Pulmonary artery endothelial cell (primary cell): ENCODE data around the gene IQCH. TPM values are rescaled to one million over a fixed set of nuclear protein-coding genes. Genes with fewer than 3 reads are reported as not detected.

Source experiments
- DNase-seq: peaks from one replicate; pipeline ENCODE4 v3.0.0-alpha.2; 2011; ENCODE audit warnings: low read depth, low spot score
- total RNA-seq: library from RNA; depleted of rRNA; stranded (reverse); fragments of >200 nt; gene quantifications from 2 replicates; pipeline ENCODE4 v1.2.3, GENCODE V29; 2014

The IQCH gene
- total RNA-seq, 1 donor from 2014 or later = 2.2 TPM

DNA sequence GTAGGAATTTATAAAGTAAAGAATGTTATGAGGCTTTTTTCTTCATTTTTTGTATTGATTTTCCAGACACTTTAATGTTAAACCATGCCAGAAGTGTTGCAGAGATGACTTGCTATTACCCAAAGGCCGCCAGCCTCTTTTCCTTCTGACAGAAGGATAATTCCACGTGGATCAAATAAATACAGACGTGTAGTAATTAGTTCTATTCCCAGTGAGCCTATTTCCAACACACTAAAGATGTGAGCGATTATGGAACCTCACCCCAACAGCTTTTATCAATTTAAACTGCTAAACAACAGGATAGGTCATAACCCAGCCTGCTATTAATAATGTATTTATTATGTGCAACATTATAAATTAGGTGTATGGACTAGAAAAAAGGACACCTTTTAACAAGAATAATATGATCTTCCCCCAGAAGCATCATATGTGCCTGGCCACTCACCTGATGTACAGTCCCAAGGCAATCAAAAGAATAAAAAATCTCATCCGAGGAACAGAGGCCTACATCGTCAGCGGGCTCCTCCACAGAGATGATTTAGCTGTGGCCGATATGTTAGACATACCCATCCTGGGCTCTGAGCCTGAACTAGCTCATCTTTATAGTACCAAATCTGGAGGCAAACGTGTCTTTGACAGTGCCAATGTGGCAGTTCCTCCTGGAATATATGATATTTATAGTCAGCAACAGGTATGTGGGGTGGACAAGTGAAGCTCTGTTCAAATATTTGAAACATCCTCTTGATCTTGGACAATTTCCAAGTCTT lies 140.5 kb downstream of the IQCH start:
- no peak for DNase-seq

DNA sequence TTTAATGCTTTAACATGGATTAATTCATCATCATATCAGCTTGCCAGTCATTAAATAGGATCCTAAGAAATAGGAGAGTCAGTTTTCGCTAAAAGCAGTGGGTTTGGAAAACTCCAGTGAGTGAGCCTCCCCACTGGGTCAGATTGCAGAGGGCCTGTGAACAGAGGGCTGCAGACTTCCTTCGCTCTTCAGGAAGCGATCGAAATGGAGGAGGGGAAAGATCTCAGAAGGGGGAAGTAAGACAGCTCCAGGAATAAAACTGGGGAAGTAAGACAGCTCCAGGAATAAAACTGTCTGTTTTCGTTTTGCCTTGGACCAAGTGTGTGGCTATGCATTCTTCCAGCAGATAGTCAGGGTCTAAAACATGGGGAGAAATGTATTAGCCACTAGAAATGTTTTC lies 141.5 kb downstream of the IQCH start:
- DNase-seq = no peak

DNA sequence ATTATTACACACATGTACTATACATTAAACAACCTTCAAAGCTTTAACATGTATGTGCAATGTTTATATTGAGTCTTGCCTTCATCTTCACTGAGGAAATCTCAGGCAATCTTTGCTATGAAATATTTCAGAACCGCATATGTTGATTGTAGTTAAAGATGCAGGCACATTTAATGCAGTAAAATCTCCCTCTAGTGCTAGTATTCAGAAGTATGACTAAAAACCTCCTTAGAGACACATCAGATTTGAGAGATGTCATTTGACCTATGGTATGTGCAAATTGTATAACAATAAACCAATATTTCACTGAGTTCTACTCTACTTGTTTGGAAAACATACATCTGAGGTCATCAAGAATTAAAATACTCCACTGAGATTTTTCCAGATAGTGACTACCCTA lies 142.6 kb downstream of the IQCH start:
- no peak for DNase-seq

DNA sequence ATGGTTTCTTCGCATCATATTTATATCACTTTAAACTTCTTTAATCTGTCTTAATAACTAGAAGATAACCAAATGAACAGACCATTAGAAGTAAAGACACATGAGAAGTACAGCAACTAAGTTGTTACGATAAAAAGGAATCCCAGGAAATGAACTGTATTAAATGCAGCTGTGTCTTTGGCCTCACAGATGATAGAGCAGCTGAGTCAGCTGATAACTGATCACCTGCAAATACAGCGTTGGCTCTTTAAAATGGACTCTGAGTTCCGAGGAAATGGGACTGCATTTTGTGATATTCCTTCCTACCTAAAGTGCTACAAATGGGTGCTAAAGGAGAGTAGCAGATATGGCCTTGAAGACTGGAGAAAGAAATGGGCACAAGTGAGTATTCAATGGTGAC lies 145.3 kb downstream of the IQCH start:
- no peak for DNase-seq

DNA sequence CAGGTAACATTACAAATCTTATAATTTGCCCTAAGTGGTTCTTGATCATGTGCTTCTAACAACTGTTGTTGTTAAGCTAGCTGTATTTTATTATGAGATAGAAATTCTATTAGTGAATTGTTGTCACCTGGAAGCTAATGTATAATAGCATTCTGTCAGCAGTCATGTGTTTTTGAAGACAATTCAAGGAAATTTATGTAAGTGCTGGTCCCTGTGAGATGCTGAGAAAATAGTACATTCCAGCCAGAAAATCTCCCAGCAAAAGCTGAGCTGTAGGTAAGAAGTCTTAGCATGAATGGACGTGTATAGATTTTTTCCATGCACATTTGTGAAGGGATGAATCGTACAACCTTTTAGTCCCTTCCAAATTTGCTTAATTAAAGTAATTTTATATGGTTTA lies 146.3 kb downstream of the IQCH start:
- DNase-seq = no peak

DNA sequence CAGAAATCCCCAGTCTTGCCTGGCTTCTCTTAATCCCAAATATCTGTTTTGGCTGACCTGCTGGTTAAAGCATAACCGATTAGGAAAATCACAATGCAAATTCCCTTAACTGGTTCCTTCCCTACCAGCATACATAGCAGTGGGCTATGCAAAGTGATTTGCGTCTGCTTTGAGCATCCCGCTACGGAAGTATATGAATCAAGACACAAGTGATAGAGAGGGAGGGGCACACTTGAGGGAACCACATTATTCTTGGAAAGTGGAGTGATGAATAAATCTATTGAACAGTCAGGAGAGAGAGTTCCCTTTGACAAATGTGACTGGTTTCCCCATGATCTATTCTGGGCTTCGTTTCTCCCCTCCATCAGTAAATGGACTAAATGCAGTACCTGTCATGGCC lies 146.8 kb downstream of the IQCH start:
- no peak for DNase-seq

DNA sequence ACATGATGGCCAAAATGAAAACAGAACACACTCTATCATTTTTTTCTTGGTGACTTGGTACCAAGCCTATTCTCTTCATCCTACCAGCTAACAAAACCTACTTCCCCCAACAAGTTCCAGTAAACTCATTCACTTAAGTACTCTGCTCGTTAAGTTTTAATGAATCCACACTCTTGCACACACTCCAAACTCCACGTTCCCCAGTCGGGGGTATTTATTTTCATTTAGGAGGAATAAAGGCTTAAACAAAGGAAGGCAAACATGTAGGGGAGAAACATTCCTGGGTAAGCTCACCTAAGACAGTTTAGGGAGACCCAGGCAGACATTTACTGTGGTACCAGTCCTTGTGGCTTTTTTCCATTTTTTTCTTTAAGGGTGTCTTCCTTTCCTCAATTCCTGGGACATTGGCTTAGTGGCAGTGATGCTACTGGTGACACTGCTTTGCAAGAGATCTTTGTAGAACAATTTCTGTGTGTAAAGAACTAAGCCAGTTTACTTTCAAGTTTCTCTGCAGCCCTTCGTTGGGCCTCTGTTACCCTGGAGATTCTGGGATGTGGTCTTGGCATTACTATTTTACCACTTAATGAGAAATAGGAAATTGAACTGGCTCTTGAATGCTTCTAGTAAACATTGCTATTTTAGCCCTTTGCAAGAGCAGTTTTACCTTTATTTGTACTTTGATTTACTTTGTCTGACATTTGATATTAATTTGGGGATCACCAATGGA lies 149.0 kb downstream of the IQCH start:
- no peak for DNase-seq

DNA sequence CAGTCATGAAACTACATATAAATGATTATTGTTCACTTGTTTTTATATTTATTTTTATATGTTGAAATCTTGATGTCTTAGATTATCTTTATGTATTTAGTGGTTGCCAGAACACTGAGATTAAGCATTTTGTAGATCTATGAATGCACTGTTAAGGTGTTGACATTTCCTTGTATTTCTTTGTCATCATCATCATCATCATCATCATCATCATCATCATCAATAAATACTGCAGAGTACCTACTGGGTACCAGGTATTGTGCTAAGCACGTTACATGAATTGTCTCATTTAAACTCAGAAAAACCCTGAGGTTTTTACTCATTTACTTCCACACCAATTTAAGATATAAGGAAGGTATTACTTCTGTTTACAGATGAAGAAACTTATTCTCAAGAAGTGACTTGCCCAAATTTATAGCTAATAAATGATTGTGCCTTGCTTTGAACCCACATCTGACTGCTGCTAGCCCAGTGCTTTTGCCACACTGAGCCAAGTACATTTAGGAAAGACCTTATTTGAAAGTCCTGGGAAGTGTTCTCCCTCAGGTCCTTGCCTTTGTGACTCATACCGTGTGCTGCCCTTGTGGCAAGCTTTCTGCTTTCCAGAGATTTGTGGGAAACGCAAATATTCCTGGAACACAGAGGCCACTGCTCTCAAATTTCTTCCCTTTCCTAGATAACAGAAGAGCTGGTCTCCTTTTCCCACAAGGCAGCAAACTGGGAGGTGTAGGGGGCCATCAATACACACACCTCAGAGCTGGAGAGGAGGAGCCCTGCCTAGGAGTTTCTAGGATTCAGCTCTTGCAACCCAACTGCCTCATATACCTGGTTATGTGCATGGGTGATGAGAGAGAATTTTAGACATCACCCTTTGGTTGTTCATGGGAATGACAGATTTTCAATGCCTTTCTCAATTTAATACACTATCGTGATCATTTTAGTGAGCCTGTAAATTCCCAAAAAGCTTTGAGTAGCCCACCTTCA lies 150.9 kb downstream of the IQCH start:
- DNase-seq = no peak

DNA sequence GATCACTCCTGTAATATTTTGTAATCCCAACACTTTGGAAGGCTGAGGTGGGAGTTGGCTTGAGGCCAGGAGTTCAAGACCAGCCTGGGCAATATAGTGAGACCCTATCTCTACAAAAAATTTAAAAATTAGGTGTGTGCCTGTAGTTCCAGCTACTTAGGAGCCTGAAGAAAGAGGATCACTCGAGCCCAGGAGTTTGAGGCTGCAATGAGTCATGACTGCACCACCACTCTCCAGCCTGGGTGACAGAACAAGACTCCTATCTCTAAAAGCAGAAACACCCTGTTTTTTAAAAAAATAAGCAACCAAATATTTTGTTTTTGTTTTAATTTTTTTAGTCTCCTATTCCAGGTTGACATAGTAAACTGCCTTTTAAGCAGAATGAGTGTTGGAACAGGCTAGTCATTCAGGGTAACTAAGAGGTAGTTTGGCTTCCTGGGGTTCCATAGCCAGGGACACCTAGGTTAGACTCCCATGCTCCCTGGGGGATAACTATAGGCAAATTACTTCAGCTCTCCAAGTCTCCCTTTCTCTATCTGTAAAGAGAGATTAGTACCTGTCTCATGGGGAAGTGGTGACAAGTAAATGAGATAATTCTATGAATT lies 151.8 kb downstream of the IQCH start:
- DNase-seq = no peak

DNA sequence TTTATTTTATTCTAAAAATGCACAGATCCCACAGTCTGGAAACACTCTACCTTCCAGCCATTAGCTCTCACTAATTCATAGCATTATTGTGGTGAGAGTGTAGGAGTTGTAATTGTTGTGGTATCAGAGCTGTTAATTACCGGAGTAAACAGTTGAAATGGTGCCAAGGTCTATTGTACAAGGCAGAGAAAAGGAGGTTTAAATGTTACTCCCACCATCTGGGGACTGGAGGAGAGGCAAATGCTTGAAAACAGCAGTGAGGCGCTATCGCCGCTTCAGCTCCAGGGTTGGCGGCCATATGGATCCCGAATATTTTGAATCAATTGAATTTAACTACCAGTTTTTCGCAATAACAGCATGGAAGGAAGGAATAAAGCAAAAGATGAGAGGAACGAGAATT lies 153.2 kb downstream of the IQCH start:
- DNase-seq = no peak

DNA sequence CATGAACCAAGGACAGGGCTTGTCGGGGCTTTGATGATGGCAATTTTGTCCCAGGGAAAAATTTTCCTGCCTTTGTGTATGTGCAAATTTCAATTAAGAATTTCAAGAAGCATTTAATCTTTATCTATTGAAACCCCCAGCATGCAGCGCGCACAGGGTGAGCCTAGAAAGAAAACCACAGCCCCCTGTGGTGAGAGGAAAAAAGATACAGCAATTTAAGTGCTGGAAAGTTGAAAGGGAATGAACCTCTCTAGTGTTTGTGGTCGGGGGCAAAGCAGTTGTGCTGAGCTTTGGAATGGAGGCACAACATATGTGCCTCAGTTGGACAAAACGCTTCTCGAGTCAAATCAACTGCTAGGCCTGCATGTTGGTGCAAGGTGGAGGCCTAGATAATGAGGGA lies 154.6 kb downstream of the IQCH start:
- no peak for DNase-seq

DNA sequence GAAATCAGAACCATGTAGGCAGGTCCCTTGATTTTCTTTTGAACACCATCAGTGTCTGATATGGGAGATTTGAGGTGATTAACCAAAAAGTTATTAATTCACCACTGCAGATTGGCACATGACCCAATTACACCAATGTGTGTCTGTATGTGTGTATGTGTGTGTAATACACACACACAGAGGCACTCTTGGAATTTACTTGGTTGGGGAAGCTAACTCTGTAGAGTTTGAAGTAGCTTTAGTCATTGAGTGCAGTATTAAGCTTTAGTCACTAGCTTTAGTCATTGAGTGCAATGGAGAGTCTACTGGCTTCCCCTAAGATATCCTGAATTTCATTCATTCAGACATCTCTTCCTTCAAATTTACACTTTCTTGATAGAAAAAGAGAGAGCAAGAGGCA lies 156.9 kb downstream of the IQCH start:
- DNase-seq = no peak

DNA sequence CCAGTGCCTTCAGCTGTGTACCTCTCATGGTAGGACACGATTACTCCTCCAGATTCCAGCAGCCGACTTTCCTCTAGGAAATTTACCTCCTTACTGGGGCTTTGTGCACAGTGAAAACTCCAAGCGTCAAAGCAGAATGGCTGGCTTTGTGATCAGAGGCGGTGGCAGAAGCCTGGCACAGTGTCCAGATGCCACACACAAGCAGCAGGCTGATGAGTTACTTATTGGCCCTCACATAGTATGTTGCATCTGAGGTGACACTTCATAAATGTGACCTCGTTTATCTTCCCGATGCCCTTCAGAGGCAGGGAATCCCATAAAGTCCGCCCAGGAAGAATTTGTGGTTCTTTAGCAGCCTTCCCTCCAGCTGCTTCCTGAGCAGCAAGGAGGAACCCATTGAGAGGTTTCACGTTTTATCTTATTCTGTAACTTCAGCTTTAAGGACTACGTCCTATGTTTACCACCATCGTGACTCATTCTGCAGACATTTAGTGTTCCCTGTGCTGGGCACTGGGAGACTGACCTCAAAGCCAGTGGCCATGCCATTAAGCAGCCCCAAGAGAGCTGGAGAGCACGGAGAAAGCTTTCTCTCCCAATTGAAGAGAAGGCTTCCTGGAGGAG lies 159.3 kb downstream of the IQCH start:
- DNase-seq = peak; percentile 10

DNA sequence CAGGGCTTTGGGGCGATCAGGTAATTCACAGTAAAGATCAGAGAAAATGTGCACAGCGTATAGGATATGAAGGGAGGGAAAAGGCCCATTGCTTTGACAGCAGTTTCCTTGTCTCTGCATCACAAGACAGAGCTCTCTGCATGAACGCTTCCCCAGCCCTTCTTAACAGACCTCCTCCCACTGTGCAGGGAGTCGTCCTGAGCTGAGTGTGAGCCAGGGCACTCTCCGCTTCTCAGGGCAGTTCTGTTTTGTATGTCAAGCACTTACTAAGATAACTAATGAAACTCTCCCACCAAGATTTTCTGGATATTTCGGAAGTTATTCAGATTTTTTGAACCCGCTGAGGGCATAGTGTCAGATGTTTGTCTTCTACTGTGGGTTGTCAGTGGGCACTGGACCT lies 160.6 kb downstream of the IQCH start:
- no peak for DNase-seq

DNA sequence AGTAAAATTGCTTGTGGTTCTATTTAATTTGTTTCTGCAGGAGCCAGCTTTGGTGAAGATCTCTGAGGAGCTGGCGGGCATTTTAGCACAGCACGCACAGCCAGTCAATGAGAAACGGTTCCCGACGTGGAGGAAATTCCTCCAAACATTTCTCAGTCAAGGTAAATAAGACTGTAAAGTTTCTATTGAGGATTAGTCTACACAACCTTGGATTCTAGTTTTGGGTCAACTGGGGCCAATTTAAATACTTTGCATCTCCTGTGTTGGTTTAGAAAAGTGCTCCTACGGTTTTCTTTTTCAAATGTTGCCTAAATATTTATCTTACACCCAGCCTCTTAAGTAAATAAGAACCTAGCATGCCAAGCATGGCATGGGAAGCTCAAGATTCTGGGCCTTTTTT lies 162.3 kb downstream of the IQCH start:
- DNase-seq = no peak

DNA sequence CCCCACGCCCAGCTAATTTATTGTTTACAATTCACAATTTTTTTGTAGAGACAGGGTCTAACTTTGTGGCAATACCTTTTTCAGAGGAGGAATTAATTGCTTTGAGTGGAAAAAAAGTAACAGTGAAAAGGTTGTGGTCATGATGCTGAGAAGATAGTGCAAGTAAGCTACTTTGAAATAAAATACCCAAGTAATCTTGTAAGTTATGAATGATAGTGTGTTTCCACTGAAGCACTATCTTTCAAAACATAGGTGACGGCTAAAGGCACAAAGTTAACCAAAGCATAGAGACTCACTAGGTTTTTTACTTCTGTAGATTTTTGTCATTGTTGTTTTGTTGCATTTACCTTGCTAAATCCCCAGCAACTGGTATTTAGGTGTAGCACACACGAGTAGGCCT lies 165.1 kb downstream of the IQCH start:
- no peak for DNase-seq

DNA sequence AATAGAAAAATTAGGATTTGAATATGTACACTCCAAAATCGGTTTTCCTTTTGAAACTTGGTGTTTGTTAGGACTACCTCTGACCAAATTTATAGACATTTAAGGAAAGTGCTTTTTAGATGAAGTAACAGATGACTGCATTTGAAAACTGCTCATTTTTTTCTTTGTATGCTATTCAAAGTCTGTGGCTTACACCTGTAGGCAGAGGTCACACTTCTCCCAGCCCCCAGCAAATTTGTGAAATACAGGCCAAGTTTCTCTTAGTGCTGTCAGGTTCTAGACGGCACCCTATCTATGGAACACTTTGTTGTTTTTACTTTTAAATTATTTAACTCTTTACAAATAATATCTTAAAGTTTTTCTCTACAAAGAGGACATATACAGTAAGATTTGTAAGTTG lies 165.6 kb downstream of the IQCH start:
- DNase-seq = no peak

DNA sequence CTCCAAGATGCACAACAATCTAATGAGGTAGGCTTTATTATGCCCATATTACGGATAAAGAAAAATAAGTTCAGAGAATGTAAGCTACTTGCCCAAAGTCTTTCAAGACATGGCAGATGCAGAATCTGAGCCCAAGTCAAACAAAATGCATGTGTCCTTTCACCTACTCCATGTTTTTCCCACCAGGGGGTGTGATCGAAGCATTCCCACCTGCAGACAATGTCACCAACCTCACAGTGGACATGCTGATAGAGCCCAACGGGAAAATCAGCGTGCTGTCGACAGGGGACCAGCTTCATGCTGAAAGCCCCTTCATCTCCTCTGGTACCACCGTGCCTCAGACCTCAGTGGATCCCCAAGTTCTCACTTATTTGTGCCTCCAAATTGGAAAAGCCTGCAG lies 166.5 kb downstream of the IQCH start:
- DNase-seq = no peak

DNA sequence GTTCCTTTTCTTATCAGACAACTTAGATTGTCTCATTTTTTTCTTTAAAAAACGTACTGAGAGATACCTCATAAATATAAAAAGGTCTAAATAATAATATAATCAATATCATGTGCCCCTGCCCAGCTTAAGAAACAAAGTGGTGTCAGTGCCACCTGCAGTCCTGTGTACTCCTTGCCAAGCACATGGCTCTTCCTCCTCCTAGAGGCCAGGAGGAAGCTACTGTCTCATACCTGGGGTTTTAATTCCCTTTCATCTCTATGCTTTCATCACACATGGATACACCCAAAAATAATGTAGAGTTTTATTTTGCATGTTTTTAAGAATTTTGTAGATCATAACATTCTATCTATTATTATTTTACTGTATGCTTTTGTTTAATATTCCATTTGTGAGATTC lies 167.7 kb downstream of the IQCH start:
- no peak for DNase-seq

DNA sequence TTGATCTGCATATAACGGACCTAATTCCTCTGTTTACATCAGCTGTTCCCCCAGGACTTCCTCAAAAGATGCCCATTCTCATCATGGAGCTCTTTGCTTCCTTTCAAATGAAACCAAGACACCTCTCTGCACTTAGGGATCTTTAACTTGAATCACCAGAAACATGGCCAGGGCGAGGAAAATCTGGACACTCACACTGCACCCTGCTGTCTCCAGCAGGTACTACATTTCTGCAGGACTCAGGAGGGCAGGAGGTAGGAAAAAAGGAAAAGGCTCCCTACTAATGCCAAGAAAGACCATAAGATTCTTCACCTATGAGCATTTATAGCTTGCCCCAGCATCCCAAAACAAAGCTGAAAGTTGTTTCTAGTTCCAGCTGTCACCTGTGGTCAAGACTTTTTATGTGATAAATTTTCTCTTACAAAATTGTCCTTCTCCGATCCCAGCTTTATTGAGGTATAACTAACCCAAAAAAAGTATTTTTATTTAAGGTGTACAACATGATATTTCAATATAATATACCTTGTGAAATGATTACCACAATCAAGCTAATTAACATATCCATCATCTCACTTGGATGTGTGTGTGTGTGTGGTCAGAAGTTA lies 179.0 kb downstream of the IQCH start:
- DNase-seq = peak; percentile 15
